Thyroid gland (tissue), 4 donors: ENCODE data around the gene TNPO3. TPM values are rescaled to one million over a fixed set of nuclear protein-coding genes. Genes with fewer than 3 reads are reported as not detected.

Experiments
- DNase-seq, 2 donors: peaks; one replicate each; pipeline ENCODE4 v3.0.0-alpha.2; 2019
- H3K27ac ChIP-seq, 3 donors: fragments of 200-600 bp; sonication (generic); 1 replicate in 2 of 3; 2 replicates in 1 of 3; pipeline ENCODE4 v1.5.1; 2016 to 2019; ENCODE audit warnings: mild to moderate bottlenecking in 1 of 3, moderate library complexity in 1 of 3
- H3K27me3 ChIP-seq: fragments of 200-600 bp; sonication (generic); one replicate; pipeline ENCODE4 v1.5.1; 2019
- H3K36me3 ChIP-seq, 2 donors: fragments of 200-600 bp; sonication (generic); one replicate each; pipeline ENCODE4 v1.5.1; 2016 to 2019
- H3K4me1 ChIP-seq, 2 donors: fragments of 200-600 bp; sonication (generic); one replicate each; pipeline ENCODE4 v1.5.1; 2017 to 2019
- H3K4me3 ChIP-seq, 3 donors: fragments of 200-600 bp; sonication (generic); replicated peaks in 1 of 3; 1 replicate in 2 of 3; 2 replicates in 1 of 3; pipeline ENCODE4 v1.5.1; 2016; ENCODE audit warnings: mild to moderate bottlenecking in 1 of 3
- H3K9me3 ChIP-seq: fragments of 200-600 bp; sonication (generic); one replicate; pipeline ENCODE4 v1.5.1; 2017
- POLR2A ChIP-seq, 2 donors: fragments of 450-650 bp; IDR thresholded peaks; one replicate each; pipeline ENCODE4 v1.6.1; 2017; ENCODE audit warnings: antibody characterized with exemption in 2 of 2, mild to moderate bottlenecking in 2 of 2, moderate library complexity in 1 of 2
- WGBS, 2 donors: methylation state at CpG; one replicate each; pipeline ENCODE4 v1.1.5; 2017; 5-methylcytosine and 5-hydroxymethylcytosine counted together
- intact Hi-C: fragments of 100-400 bp; cut with DNase I; formaldehyde crosslinking; loops from one replicate; pipeline ENCODE4 v1.15.1; 2023
- total RNA-seq, 4 donors: library from RNA; depleted of rRNA; stranded (reverse); fragments of >200 nt; gene quantifications; one replicate each; pipeline ENCODE4 v1.2.3, GENCODE V29; 2016
- TF ChIP-seq, protein P1 (sequence below), 6 experiments: fragments of 200-600 bp in 3 of 6; fragments of 450-650 bp in 3 of 6; sonication (generic) in 3 of 6; IDR thresholded peaks; one replicate each; pipeline ENCODE4 v1.5.1; 2016 to 2019; ENCODE audit warnings: antibody characterized with exemption in 6 of 6, mild to moderate bottlenecking in 2 of 6, inconsistent platforms in 1 of 6, moderate library complexity in 1 of 6

Gene TNPO3
- total RNA-seq, 4 donors from 2014 or later: 46.1 to 56.2 (median 51.8) TPM

DNA sequence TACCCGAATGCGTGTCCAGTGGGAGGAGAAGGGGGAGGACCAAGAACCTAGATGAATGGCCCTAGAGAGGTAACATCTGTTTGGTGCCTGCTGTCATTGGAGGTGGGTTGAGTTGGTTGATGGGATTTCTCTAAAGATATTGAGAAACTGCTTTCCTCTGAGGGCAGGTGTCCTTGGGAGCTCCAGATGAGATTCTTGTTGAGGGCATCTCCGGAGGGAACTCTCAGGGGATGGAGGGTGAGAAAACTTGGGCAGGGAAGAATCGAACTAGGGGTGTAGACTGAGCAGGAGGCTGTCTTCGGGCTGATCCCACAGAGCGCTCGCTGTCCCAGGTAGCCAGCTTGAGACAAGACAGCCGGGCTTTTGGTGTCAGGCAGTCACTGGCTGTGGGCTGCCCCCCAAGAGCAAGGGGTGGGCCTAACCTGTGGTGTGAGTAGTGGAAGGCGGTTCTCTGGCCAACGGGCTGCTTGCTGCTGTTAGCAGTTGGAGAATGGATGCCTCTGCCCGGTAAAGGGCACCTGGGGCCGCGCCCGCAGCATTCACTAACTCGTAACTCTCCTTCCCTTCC lies 113.5 kb downstream of the TNPO3 start:
- Histone ChIP-seq H3K36me3 (no peaks in the 10 kb centered on the region), H3K27ac (no peak overlapping the region), H3K4me1 (peaks cover 4 to 12% of the 10 kb centered on the region in 2 donors), H3K9me3 (no peaks in the 10 kb centered on the region), H3K27me3 (no peaks in the 10 kb centered on the region), H3K4me3 (no peak overlapping the region)
- WGBS, 2 donors: 91 to 93% methylated on average over 15 of the region's 15 CpGs
- intact Hi-C loops: no loop called here
- TF ChIP-seq POLR2A (IDR thresholded peaks at IDR 0.05): no peak
- TF ChIP-seq, protein P1, sequence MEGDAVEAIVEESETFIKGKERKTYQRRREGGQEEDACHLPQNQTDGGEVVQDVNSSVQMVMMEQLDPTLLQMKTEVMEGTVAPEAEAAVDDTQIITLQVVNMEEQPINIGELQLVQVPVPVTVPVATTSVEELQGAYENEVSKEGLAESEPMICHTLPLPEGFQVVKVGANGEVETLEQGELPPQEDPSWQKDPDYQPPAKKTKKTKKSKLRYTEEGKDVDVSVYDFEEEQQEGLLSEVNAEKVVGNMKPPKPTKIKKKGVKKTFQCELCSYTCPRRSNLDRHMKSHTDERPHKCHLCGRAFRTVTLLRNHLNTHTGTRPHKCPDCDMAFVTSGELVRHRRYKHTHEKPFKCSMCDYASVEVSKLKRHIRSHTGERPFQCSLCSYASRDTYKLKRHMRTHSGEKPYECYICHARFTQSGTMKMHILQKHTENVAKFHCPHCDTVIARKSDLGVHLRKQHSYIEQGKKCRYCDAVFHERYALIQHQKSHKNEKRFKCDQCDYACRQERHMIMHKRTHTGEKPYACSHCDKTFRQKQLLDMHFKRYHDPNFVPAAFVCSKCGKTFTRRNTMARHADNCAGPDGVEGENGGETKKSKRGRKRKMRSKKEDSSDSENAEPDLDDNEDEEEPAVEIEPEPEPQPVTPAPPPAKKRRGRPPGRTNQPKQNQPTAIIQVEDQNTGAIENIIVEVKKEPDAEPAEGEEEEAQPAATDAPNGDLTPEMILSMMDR (IDR thresholded peaks at IDR 0.05): no peak
- no peak for DNase-seq

DNA sequence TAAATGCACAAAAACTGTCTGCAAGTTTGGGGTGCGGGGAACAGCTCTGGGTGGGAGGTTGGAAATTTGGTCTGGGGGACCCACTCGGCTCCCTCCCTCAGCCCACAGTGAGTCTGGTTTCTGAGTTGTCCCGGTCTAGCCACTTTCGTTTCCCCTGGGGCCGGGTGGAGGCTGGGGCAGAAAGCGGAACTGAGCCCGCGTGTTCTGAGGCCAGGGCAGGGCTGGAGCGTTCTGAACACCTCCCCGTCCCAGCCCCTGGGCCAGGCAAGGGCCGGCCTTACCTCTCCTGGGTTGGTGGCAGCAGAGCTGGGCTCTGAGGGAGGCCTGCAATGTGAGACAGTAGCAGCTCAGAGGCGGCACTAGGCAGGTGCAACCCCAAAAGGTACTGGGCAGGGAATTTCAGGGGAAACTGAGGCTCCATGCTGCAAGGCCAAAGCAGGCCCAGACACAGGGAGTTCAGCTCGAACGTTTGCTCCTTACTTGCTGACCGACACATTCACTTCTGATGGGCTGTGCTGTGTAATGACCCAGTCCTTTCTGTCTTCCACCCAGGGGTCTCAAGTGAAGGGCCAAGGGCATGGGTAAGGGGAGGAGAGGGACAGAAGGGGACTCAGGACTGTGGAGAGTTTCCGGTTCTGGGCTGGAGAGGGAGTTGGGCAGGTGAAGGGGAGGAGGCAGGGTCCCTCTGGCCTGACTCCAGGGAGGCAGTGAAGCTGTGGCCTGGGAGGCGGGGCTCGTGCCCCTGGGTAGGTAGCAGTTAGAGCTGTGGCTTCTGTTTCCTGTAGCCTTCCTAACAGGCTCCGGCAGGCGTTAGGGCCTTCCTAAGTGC lies 114.2 kb downstream of the TNPO3 start:
- H3K4me1 ChIP-seq: peaks cover 4 to 12% of the 10 kb centered on the region in 2 donors
- WGBS, 2 donors: 74 to 85% methylated on average over 16 of the region's 20 CpGs
- no peaks in the 10 kb centered on the region for H3K36me3 ChIP-seq
- H3K27me3 ChIP-seq: no peaks in the 10 kb centered on the region
- H3K4me3 ChIP-seq: no peak overlapping the region
- no peak overlapping the region for H3K27ac ChIP-seq
- no peak for TF ChIP-seq POLR2A (IDR thresholded peaks at IDR 0.05)
- TF ChIP-seq, protein P1 (IDR thresholded peaks at IDR 0.05): no peak
- intact Hi-C loops: no loop called here
- H3K9me3 ChIP-seq: no peaks in the 10 kb centered on the region
- DNase-seq: no peak

DNA sequence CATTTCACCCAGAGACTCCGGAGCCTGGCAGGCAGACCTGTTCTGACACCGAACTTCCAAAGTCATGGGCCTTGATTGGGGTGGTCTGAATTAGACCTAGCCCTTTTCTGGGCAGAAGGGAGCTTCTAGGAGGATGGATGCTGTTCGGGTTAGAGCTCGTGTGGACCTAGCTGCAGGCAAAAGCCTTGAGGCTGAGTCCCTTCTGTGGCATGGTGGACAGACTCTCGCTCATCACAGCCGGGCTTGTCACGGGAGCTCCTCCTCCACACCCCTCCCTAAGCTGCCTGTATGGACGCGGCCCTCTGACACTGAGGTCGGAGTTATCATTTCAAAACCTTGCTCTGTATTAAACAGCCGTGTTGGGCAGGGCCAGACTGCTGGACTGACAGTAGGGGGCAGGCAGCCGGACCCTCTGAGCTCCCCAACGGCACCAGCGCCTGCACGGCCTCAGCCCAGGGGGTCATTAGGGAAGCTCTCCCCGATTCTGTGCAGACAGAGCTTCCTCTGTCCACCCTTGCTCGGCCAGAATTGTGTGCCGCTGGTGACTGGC lies 115.0 kb downstream of the TNPO3 start:
- no peaks in the 10 kb centered on the region for H3K27me3 ChIP-seq

DNA sequence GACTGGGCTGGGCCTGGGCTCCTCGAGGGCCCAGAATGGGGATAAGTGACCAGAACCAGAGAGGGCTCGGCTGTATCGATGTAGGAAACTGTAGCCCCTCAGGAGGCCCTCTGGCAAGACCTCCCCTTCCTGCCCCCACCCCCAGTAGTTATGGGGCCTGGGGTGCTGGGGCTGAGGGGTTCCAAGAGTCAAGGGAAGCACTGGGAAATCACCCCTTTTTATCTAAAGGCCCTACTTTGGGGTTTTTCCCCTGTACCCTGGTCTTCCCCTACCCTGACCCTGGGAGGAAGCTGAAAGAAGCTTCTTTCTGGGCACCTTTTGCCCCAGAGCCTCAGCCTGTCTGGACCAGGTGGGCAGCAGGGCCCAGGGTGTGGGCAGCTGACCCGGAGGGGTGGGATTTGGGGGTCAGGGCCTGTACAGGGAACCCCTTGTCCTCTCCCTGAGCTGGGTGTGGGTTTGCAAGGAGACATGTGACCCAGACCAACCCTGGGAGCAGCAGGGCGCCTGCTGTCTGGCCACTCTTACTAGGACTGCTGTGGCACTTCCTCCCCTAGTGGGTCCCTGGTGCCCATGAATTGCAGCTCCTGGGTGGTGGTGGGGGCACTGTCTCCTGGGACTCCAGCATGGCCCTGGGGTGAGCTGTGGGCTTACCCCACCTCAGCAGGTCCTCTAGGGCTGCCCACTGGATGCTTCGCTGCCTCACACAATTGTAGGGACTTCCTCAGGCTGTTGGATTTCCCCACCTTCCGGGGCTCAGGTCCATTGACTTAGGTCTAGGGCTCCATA lies 115.6 kb downstream of the TNPO3 start:
- no peaks in the 10 kb centered on the region for H3K27me3 ChIP-seq
- no peaks in the 10 kb centered on the region for H3K9me3 ChIP-seq
- no peak for DNase-seq
- no peak overlapping the region for H3K27ac ChIP-seq
- H3K4me1 ChIP-seq: peaks cover 4 to 12% of the 10 kb centered on the region in 2 donors
- peak overlapping the region in 1 of 3 donors; percentile 67 for H3K4me3 ChIP-seq
- intact Hi-C loops: no loop called here
- TF ChIP-seq, protein P1 (IDR thresholded peaks at IDR 0.05): no peak
- TF ChIP-seq POLR2A (IDR thresholded peaks at IDR 0.05): no peak
- 48 to 100% methylated on average over 1 to 7 of the region's 7 CpGs for WGBS, 2 donors
- H3K36me3 ChIP-seq: no peaks in the 10 kb centered on the region

More for the DNA sequence above, 115.0 kb downstream of the TNPO3 start:
- no peaks in the 10 kb centered on the region for H3K36me3 ChIP-seq
- no peak for DNase-seq
- intact Hi-C loops: no loop called here
- H3K27ac ChIP-seq: no peak overlapping the region
- H3K4me1 ChIP-seq: peaks cover 4 to 12% of the 10 kb centered on the region in 2 donors
- H3K4me3 ChIP-seq: no peak overlapping the region
- WGBS, 2 donors: 94% methylated on average over 8 to 15 of the region's 18 CpGs
- no peak for TF ChIP-seq POLR2A (IDR thresholded peaks at IDR 0.05)
- TF ChIP-seq, protein P1 (IDR thresholded peaks at IDR 0.05): no peak
- no peaks in the 10 kb centered on the region for H3K9me3 ChIP-seq
